ENCODE measurements around the gene DYNLT4.
"Not testable (repeated sequence)": the region's sequence is repeated elsewhere in the genome, so short reads cannot be mapped to it uniquely, and the experiment has no call there.

The DYNLT4 gene

DNA sequence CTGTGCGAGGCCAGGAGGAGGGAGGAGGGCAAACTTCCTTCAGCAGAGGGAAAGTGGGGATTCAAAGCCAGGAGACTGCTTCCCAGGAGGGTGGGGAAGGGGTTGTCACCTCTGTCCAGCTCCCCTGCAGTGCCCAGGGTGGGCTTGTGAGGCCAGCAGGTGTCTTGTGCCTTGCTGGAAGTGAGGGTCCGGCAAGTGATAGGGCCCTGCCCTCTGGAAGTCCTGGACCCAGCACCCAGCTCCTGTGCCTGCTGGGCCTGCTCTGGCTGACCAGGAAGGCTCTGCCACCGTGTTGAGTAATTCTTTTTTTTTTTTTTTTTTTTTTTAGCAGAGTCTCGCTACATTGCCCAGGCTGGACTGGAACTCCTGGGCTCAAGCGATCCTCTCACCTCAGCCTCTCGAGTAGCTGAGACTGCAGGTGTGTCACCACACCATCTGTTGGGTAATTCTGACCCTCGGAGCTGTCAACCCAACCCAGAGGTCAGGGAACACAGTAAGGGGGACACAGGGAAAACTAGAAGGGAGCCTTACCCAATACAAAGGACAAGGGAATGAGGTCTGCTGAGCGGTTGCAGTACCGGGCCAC, 20.2 kb downstream of the DYNLT4 start:
- DNase-seq, result no peak

DNA sequence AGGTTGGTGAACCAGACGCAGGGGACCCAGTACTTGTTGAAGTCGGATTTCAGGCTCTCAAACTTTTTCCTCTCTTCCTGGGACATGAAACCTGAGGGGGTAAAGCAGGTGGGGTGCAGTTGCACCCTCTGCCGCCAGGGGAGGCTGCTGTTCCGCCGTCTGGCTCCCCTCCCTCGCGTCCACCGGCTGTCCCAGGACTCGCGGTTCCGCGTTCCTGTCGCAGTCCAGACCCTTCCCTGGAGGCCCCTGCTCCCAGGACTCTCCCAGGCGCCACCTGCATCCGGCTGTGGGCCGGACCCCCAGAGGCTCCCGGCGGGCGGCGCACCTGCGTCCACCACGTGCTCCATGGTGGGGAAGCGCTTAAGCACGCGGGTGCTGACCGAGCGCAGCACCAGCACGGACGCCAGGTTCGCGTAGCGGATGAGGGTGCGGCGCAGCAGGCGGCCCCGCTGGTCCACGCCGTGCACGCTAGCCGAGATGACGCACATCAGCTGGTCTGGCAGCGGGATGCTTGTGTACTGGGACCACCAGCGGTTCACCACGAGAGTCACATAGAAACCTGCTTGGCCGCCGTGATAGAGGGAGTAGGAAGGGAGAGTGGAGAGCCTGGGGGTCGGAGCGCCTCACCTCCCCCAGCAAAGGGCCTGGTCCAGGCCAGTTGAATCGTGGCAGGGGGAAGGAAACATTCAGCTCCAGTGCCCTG, 20.9 kb downstream of the DYNLT4 start:
- no peak for DNase-seq

GRCh38 chr1:44785501-44786137, 21.5 kb downstream of the DYNLT4 start:
- no peak for DNase-seq

GRCh38 chr1:44785029-44785380, 22.1 kb downstream of the DYNLT4 start:
- no peak for DNase-seq

DNA sequence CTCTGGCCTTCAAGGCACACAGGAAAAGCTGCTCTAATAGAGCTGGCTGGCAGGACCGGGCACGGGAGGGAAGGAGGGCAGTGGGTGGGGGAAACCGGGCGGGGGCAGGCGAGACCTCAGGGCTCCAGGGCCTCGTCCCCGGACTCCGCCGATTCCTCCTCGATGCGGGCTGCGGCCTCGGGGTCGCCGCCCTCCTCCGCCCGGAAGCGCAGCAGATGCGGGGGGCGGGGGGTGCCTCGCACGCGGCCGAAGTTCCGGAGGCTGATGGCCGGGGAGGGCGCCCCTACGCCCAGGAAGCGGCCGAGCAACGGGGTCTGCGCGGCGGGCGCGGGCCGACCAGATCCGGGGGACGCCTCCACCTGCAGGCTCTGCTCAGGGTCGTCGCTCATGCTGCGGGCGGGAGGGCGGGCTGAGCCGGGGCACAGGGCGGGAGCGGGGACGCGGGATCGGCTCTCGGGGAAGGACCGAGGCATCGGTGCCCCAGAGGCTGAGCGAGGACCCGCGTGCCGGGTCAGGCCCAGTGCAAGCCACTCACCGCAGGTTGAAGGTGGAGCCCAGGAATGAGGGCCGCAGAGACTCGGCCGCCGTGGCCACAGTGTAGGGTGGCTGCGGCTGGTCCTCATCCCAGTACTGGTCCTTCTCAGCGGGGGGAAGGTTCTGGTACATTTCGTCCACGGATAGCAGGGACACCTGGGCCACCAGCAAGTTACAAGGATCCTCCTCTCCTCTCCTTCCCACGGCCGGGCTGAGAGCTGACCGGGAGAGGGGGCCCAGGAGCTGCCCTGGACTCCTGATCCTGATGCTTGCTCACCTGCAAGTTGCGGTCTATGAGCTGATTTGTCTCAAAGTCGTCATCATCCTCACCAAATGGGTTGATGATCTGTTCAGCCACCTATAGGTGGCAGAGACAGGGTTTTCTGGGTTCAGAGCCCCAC, 22.8 kb downstream of the DYNLT4 start:
- no peak for DNase-seq

- no peak for DNase-seq
These were observed 23.5 kb downstream of the DYNLT4 start for GRCh38 chr1:44783697-44784093.

GRCh38 chr1:44780583-44781121, 26.5 kb downstream of the DYNLT4 start:
- DNase-seq, result no peak

- DNase-seq, result no peak
These were observed 28.2 kb downstream of the DYNLT4 start for GRCh38 chr1:44778705-44779576.

- no peak for DNase-seq
These were observed 29.0 kb downstream of the DYNLT4 start for GRCh38 chr1:44777969-44778635.

DNA sequence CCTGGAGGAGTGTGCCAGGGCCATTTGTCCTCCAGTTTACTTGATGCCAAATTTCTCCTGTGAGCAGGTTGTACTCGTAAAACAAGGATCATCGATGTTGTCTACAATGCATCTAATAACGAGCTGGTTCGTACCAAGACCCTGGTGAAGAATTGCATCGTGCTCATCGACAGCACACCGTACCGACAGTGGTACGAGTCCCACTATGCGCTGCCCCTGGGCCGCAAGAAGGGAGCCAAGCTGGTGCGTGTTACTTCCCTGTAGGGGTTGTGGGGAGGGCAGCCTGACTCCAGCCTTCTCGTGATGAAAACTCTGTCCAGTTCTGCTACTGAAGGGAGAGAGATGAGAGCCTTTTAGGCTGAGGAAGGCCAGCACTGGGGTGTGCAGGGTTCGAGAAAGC, 29.6 kb downstream of the DYNLT4 start:
- no peak for DNase-seq

DNA sequence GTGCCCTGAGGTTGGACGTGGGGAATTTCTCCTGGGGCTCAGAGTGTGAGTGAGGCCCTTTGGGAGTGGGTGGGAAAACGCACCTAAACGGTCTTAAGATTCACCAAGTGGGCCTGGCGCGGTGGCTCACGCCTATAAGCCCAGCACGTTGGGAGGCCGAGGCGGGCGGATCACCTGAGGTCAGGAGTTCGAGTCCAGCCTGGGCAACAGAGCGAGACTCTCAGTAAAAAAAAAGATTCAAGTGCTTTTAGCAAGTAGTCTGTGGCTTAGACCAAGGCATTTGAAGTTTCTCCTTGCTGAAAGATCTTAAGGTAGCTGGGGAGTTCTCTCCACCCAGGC, 30.5 kb downstream of the DYNLT4 start:
- DNase-seq, result no peak

DNA sequence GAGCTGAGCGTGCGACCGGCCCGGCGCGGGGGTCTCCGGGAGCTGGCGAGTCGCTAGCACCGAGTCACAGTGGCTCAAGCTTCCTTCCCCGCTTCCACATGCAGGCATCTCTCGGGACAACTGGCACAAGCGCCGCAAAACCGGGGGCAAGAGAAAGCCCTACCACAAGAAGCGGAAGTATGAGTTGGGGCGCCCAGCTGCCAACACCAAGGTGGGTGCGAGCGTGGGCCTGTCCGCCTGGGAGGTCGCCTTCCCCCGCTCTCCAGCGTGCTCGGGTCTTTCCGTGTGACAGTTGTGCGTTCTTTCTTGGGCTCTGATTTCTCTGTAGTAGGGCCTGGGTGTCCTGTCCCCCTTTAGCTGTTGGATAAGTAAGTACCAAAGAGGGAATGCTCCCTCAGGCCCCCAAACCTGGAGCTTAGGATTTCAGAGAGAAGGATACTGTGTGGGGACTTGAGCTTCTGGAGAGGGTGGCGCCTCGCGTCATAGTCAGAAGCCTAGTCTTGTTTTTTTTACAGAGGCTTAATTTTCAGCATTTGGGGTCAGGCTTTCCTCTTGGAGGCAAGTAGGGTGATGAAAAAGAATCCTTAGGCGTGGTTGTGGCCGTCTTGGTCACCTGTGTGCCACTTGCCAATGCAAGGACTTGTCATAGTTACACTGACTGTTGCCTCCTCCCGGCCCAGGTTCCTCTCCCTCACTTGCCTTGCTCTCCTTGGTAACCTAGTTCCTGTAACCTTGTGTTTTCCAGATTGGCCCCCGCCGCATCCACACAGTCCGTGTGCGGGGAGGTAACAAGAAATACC, 31.0 kb downstream of the DYNLT4 start:
- no peak for DNase-seq

GRCh38 chr1:44775078-44775929, 31.8 kb downstream of the DYNLT4 start, which contains the start of gene RPS8:
RPS8 (plus strand) TSS chr1:44775540; CDS start chr1:44775597, 57 bp downstream.
- DNase-seq, result no peak

DNA sequence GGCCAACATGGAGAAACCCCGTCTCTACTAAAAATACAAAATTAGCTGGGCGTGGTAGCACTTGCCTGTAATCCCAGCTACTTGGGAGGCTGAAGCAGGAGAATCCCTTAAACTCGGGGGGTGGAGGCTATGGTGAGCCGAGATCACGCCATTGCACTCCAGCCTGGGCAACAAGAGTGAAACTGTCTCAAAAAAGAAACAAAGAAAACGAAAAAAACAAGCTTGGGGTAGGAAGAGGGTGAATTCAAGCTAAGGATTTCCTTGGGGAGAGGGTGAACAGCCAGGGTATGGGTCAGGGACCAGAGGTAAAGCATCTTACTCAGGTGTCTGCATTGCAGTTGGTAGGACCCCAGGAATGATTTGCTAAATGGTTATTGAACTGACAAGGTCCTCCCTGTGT, 40.7 kb downstream of the DYNLT4 start:
- not testable (repeated sequence) for DNase-seq

GRCh38 chr1:44760876-44761275, 46.3 kb downstream of the DYNLT4 start:
- DNase-seq, result no peak

DNA sequence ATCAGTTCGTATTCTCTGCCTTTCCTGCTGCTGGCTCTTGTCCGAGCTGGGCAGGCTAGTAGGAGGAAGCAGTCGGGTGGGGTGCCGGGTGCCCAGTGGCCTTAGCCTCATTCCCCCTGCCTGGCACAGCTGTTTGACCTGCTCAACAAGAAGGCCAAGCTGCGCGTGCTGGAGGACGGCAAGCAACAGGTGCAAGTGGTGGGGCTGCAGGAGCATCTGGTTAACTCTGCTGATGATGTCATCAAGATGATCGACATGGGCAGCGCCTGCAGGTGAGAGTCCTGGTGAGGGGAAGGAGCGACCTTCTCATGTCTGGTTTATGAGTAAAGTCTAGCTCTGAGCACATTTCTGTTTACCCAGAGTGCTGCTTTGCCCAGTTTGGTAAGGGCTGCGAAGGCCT, 48.1 kb downstream of the DYNLT4 start:
- DNase-seq, result no peak

- DNase-seq, result no peak
These were observed 49.7 kb downstream of the DYNLT4 start for GRCh38 chr1:44757420-44757819.

All from SIG-M5 (cell line).